Placental pericyte (primary cell): ENCODE results near the gene TMEM8B. TPM values are rescaled to one million over a fixed set of nuclear protein-coding genes. Genes with fewer than 3 reads are reported as not detected.

Experiments used
- small RNA-seq: library from RNA; depleted of rRNA; stranded (forward); fragments of <200 nt; gene quantifications from one replicate; pipeline ENCODE3, GENCODE V24; 2012; ENCODE audit warnings: low replicate concordance
- total RNA-seq: library from RNA; depleted of rRNA; stranded (reverse); fragments of >200 nt; gene quantifications from 2 replicates; pipeline ENCODE4 v1.2.3, GENCODE V29; 2012

The TMEM8B gene
- total RNA-seq: 0.86 and 2.6 TPM in 2 replicates

GRCh38 chr9:35829084-35829763 lies at the start of gene TMEM8B:
TSS of gene TMEM8B (plus strand) at chr9:35829228. CDS start at chr9:35829448, 220 bp downstream.

GRCh38 chr9:35791297-35791921 lies 37.6 kb upstream of the TMEM8B start, which contains the start of gene NPR2:
TSS of gene NPR2 (plus strand) at chr9:35791591. CDS start at chr9:35792409, 818 bp downstream.

GRCh38 chr9:35812025-35812602 lies 16.9 kb upstream of the TMEM8B start, which contains the start of gene SPAG8:
TSS of gene SPAG8 (minus strand) at chr9:35812262. CDS start at chr9:35812147, 115 bp downstream.

GRCh38 chr9:35814841-35815543 lies 14.0 kb upstream of the TMEM8B start, which contains the start of gene HINT2:
TSS of gene HINT2 (minus strand) at chr9:35815042. CDS start at chr9:35814979, 63 bp downstream.

GRCh38 chr9:35828716-35829083 lies 328 bp upstream of the TMEM8B start, which contains the start of gene FAM221B:
TSS of gene FAM221B (minus strand) at chr9:35828732. CDS start at chr9:35826161, 2,571 bp downstream.

GRCh38 chr9:35870351-35870923 lies 41.4 kb downstream of the TMEM8B start, which contains the start of gene OR13J1:
TSS of gene OR13J1 (minus strand) at chr9:35870401. CDS start at chr9:35870401, 0 bp downstream.

GRCh38 chr9:35905912-35906679 lies 77.1 kb downstream of the TMEM8B start, which contains the start of gene HRCT1:
TSS of gene HRCT1 (plus strand) at chr9:35906202. CDS start at chr9:35906288, 86 bp downstream.

GRCh38 chr9:35909274-35909673 lies 80.2 kb downstream of the TMEM8B start, which contains the start of gene SPAAR:
TSS of gene SPAAR (plus strand) at chr9:35909490. CDS start at chr9:35910464, 974 bp downstream.

Small RNA genes within 50 kb of the gene (small RNA-seq; reads per million reads assigned to genes)
- 0.23 reads per million for gene HINT2

Other genes with a start within 250 kb of the TMEM8B start
- 14.9 and 21.2 TPM in 2 replicates for gene TESK1, start 224.0 kb upstream of the TMEM8B start, total RNA-seq
- gene CD72, start 210.8 kb upstream of the TMEM8B start, total RNA-seq: 0.43 and 0.66 TPM in 2 replicates
- gene SIT1, start 178.3 kb upstream of the TMEM8B start, total RNA-seq: not detected in 2 replicates
- 24,654 and 27,284 TPM in 2 replicates for gene RMRP, start 171.2 kb upstream of the TMEM8B start, total RNA-seq
- 8.3 and 19.9 TPM in 2 replicates for gene CCDC107, start 170.9 kb upstream of the TMEM8B start, total RNA-seq
- 0.44 and 6.3 TPM in 2 replicates for gene ARHGEF39, start 164.0 kb upstream of the TMEM8B start, total RNA-seq
- gene CA9, start 155.3 kb upstream of the TMEM8B start, total RNA-seq: not detected in 2 replicates
- 668 and 1,162 TPM in 2 replicates for gene TPM2, start 139.3 kb upstream of the TMEM8B start, total RNA-seq
- 382 and 598 TPM in 2 replicates for gene TLN1, start 97.0 kb upstream of the TMEM8B start, total RNA-seq
- gene CREB3, start 96.6 kb upstream of the TMEM8B start, total RNA-seq: 125 and 128 TPM in 2 replicates
- gene GBA2, start 80.0 kb upstream of the TMEM8B start, total RNA-seq: 41.9 and 42.0 TPM in 2 replicates
- 17.1 and 23.6 TPM in 2 replicates for gene RGP1, start 79.9 kb upstream of the TMEM8B start, total RNA-seq
- not detected in 2 replicates for gene MSMP, start 75.0 kb upstream of the TMEM8B start, total RNA-seq
- 14.0 and 22.3 TPM in 2 replicates for gene NPR2, start 37.6 kb upstream of the TMEM8B start, total RNA-seq
- 0.66 and 1.0 TPM in 2 replicates for gene SPAG8, start 17.0 kb upstream of the TMEM8B start, total RNA-seq
- 16.6 and 26.7 TPM in 2 replicates for gene HINT2, start 14.2 kb upstream of the TMEM8B start, total RNA-seq
- not detected in 2 replicates for gene FAM221B, start 496 bp upstream of the TMEM8B start, total RNA-seq
- not detected in 2 replicates for gene OR13J1, start 41.2 kb downstream of the TMEM8B start, total RNA-seq
- 0.43 TPM in 1 of 2 replicates, not detected in the other for gene HRCT1, start 77.0 kb downstream of the TMEM8B start, total RNA-seq
- gene SPAAR, start 80.3 kb downstream of the TMEM8B start, total RNA-seq: not detected in 2 replicates
- gene OR2S2, start 128.9 kb downstream of the TMEM8B start, total RNA-seq: 0.14 and 0.22 TPM in 2 replicates
- gene RECK, start 207.7 kb downstream of the TMEM8B start, total RNA-seq: 13.8 and 17.9 TPM in 2 replicates